Skeletal muscle tissue (tissue), 4 donors: ENCODE results near the gene CFAP299. TPM values are rescaled to one million over a fixed set of nuclear protein-coding genes. Genes with fewer than 3 reads are reported as not detected.

Experiments
- H3K27ac ChIP-seq: one replicate; pipeline ENCODE4 v1.7.0; 2013; ENCODE audit warnings: mild to moderate bottlenecking, low read depth, low read length, inconsistent platforms
- H3K27me3 ChIP-seq, 3 donors: one replicate each; pipeline ENCODE4 v1.7.0; 2013; ENCODE audit warnings: low read length in 3 of 3; ENCODE audit not compliant: control insufficient read depth in 3 of 3, insufficient read depth in 3 of 3
- H3K36me3 ChIP-seq, 3 donors: one replicate each; pipeline ENCODE4 v1.7.0; 2013; ENCODE audit warnings: low read length in 3 of 3; ENCODE audit not compliant: control insufficient read depth in 3 of 3, insufficient read depth in 3 of 3
- H3K4me1 ChIP-seq, 3 donors: one replicate each; pipeline ENCODE4 v1.7.0; 2013; ENCODE audit warnings: low read length in 3 of 3, mild to moderate bottlenecking in 3 of 3; ENCODE audit not compliant: control insufficient read depth in 3 of 3, insufficient read depth in 3 of 3
- H3K4me3 ChIP-seq, 3 donors: one replicate each; pipeline ENCODE4 v1.7.0; 2013; ENCODE audit warnings: low read length in 3 of 3
- H3K9ac ChIP-seq, 3 donors: one replicate each; pipeline ENCODE4 v1.7.0; 2013; ENCODE audit warnings: low read length in 3 of 3, mild to moderate bottlenecking in 3 of 3, moderate library complexity in 2 of 3, low read depth in 1 of 3
- H3K9me3 ChIP-seq, 3 donors: one replicate each; pipeline ENCODE4 v1.7.0; 2013; ENCODE audit warnings: low read length in 3 of 3; ENCODE audit not compliant: control insufficient read depth in 3 of 3
- total RNA-seq: library from RNA; depleted of rRNA; stranded (reverse); fragments of >200 nt; gene quantifications from one replicate; pipeline ENCODE4 v1.2.3, GENCODE V29; 2014
- donor health status: Osteomylitis.

Gene CFAP299
- total RNA-seq, 1 donor from 2014 or later = 0.52 TPM

- Histone ChIP-seq H3K4me3 (no peak overlapping the region), H3K9ac (no peak overlapping the region), H3K36me3 (no peaks in the 10 kb centered on the region), H3K9me3 (no peaks in the 10 kb centered on the region), H3K4me1 (no peaks in the 10 kb centered on the region), H3K27ac (no peak overlapping the region), H3K27me3 (no peaks in the 10 kb centered on the region)
Observed at GRCh38 chr4:80709082-80709869, 373.7 kb downstream of the CFAP299 start.

GRCh38 chr4:80710748-80711451 is 375.4 kb downstream of the CFAP299 start:
- H3K4me1 ChIP-seq = no peaks in the 10 kb centered on the region
- H3K4me3 ChIP-seq = no peak overlapping the region
- no peaks in the 10 kb centered on the region for H3K36me3 ChIP-seq
- H3K27me3 ChIP-seq = no peaks in the 10 kb centered on the region
- H3K27ac ChIP-seq = no peak overlapping the region
- no peaks in the 10 kb centered on the region for H3K9me3 ChIP-seq
- no peak overlapping the region for H3K9ac ChIP-seq

- no peaks in the 10 kb centered on the region for H3K4me1 ChIP-seq
- no peaks in the 10 kb centered on the region for H3K9me3 ChIP-seq
- no peak overlapping the region for H3K27ac ChIP-seq
- H3K9ac ChIP-seq = no peak overlapping the region
- H3K36me3 ChIP-seq = no peaks in the 10 kb centered on the region
- no peaks in the 10 kb centered on the region for H3K27me3 ChIP-seq
- no peak overlapping the region for H3K4me3 ChIP-seq
Observed at GRCh38 chr4:80711956-80712355, 376.4 kb downstream of the CFAP299 start.

GRCh38 chr4:80713409-80713808 is 377.9 kb downstream of the CFAP299 start:
- H3K27me3 ChIP-seq = no peaks in the 10 kb centered on the region
- no peak overlapping the region for H3K9ac ChIP-seq
- no peaks in the 10 kb centered on the region for H3K36me3 ChIP-seq
- no peak overlapping the region for H3K27ac ChIP-seq
- no peaks in the 10 kb centered on the region for H3K4me1 ChIP-seq
- H3K4me3 ChIP-seq = no peak overlapping the region
- no peaks in the 10 kb centered on the region for H3K9me3 ChIP-seq

- H3K27ac ChIP-seq = no peak overlapping the region
Observed at GRCh38 chr4:80717204-80717603, 381.7 kb downstream of the CFAP299 start.

GRCh38 chr4:80726471-80726870 is 390.9 kb downstream of the CFAP299 start:
- Histone ChIP-seq H3K27ac (no peak overlapping the region), H3K36me3 (no peaks in the 10 kb centered on the region), H3K9me3 (no peaks in the 10 kb centered on the region), H3K9ac (no peak overlapping the region), H3K4me1 (no peaks in the 10 kb centered on the region), H3K27me3 (no peaks in the 10 kb centered on the region), H3K4me3 (no peak overlapping the region)

More at GRCh38 chr4:80717204-80717603, 381.7 kb downstream of the CFAP299 start:
- no peak overlapping the region for H3K4me3 ChIP-seq
- H3K27me3 ChIP-seq = no peaks in the 10 kb centered on the region
- no peaks in the 10 kb centered on the region for H3K36me3 ChIP-seq
- H3K4me1 ChIP-seq = no peaks in the 10 kb centered on the region
- peaks cover 0 to 2% (median 0%) of the 10 kb centered on the region in 3 donors for H3K9me3 ChIP-seq
- no peak overlapping the region for H3K9ac ChIP-seq

- Histone ChIP-seq H3K9ac (no peak overlapping the region), H3K36me3 (no peaks in the 10 kb centered on the region), H3K27me3 (no peaks in the 10 kb centered on the region), H3K4me3 (no peak overlapping the region), H3K27ac (no peak overlapping the region), H3K9me3 (no peaks in the 10 kb centered on the region), H3K4me1 (no peaks in the 10 kb centered on the region)
Observed at GRCh38 chr4:80730158-80730557, 394.6 kb downstream of the CFAP299 start.

GRCh38 chr4:80731436-80731835 is 395.9 kb downstream of the CFAP299 start:
- no peaks in the 10 kb centered on the region for H3K4me1 ChIP-seq
- no peaks in the 10 kb centered on the region for H3K27me3 ChIP-seq
- H3K4me3 ChIP-seq = no peak overlapping the region
- no peak overlapping the region for H3K9ac ChIP-seq
- no peaks in the 10 kb centered on the region for H3K36me3 ChIP-seq
- no peak overlapping the region for H3K27ac ChIP-seq
- no peaks in the 10 kb centered on the region for H3K9me3 ChIP-seq

- no peaks in the 10 kb centered on the region for H3K27me3 ChIP-seq
- H3K27ac ChIP-seq = no peak overlapping the region
- no peak overlapping the region for H3K9ac ChIP-seq
- H3K4me1 ChIP-seq = no peaks in the 10 kb centered on the region
- no peaks in the 10 kb centered on the region for H3K36me3 ChIP-seq
- H3K9me3 ChIP-seq = no peaks in the 10 kb centered on the region
- no peak overlapping the region for H3K4me3 ChIP-seq
Observed at GRCh38 chr4:80732010-80732409, 396.5 kb downstream of the CFAP299 start.

GRCh38 chr4:80740375-80740774 is 404.8 kb downstream of the CFAP299 start:
- H3K9ac ChIP-seq = no peak overlapping the region
- H3K9me3 ChIP-seq = no peaks in the 10 kb centered on the region
- H3K27me3 ChIP-seq = no peaks in the 10 kb centered on the region
- no peaks in the 10 kb centered on the region for H3K4me1 ChIP-seq
- no peaks in the 10 kb centered on the region for H3K36me3 ChIP-seq
- no peak overlapping the region for H3K27ac ChIP-seq
- no peak overlapping the region for H3K4me3 ChIP-seq
